K562 (cell line): ENCODE measurements around the gene FRMD4A. TPM values are rescaled to one million over a fixed set of nuclear protein-coding genes. Genes with fewer than 3 reads are reported as not detected.

Experiments
- CREBBP ChIP-seq: IDR thresholded peaks from one replicate; pipeline ENCODE4 v1.6.1; 2012; ENCODE audit warnings: low read depth, mild to moderate bottlenecking, control low read depth, inconsistent platforms, low read length
- CTBP1 ChIP-seq: fragments of 450-650 bp; IDR thresholded peaks from 2 replicates; pipeline ENCODE4 v1.6.1; 2016; ENCODE audit warnings: borderline replicate concordance
- DPF2 ChIP-seq: fragments of 450-650 bp; IDR thresholded peaks from 2 replicates; pipeline ENCODE4 v1.6.1; 2016
- FOSL1 ChIP-seq: fragments of 200-800 bp; sonication (Bioruptor generic); conservative IDR thresholded peaks from 2 replicates; pipeline ENCODE4 v1.6.1; 2016; ENCODE audit warnings: missing genetic modification characterization, missing compliant biosample characterization
- HOXB6 ChIP-seq: fragments of 250-450 bp; sonication (Bioruptor Pico); IDR thresholded peaks from 2 replicates; pipeline ENCODE4 v1.5.1; 2022; ENCODE audit warnings: mild to moderate bottlenecking, borderline replicate concordance
- KDM1A ChIP-seq, 2 experiments: fragments of 450-650 bp; IDR thresholded peaks; 2 replicates each; pipeline ENCODE4 v1.6.1; 2016; ENCODE audit warnings: mild to moderate bottlenecking in 2 of 2
- KDM4B ChIP-seq, 2 experiments: fragments of 450-650 bp in 1 of 2; sonication (generic) in 1 of 2; IDR thresholded peaks; 2 replicates each; pipeline ENCODE4 v1.6.1; 2016 to 2017; ENCODE audit warnings: borderline replicate concordance in 2 of 2, antibody characterized with exemption in 1 of 2, low read depth in 1 of 2, mild to moderate bottlenecking in 1 of 2
- KHSRP ChIP-seq: fragments of 450-650 bp; IDR thresholded peaks from 2 replicates; pipeline ENCODE4 v1.6.1; 2017
- KLF16 ChIP-seq: IDR thresholded peaks from 2 replicates; pipeline ENCODE4 v1.6.1; 2016; ENCODE audit warnings: antibody characterized with exemption
- MEIS2 ChIP-seq: fragments of 450-650 bp; IDR thresholded peaks from 2 replicates; pipeline ENCODE4 v1.6.1; 2014; ENCODE audit warnings: mild to moderate bottlenecking; ENCODE audit not compliant: partially characterized antibody
- MTA1 ChIP-seq: fragments of 450-650 bp; IDR thresholded peaks from 2 replicates; pipeline ENCODE4 v1.6.1; 2017; ENCODE audit warnings: borderline replicate concordance
- NR4A1 ChIP-seq, 2 experiments: fragments of 250-450 bp in 1 of 2; fragments of 450-650 bp in 1 of 2; sonication (Bioruptor Pico) in 1 of 2; IDR thresholded peaks; 2 replicates each; pipeline versions ENCODE4 v1.4.0 to v1.6.1; 2016 to 2020; ENCODE audit warnings: mild to moderate bottlenecking in 2 of 2, missing compliant biosample characterization in 1 of 2, missing genetic modification characterization in 1 of 2, moderate library complexity in 1 of 2
- PHB2 ChIP-seq: fragments of 450-650 bp; IDR thresholded peaks from 2 replicates; pipeline ENCODE4 v1.6.1; 2017; ENCODE audit warnings: low read depth
- PHF20 ChIP-seq: fragments of 450-650 bp; IDR thresholded peaks from 2 replicates; pipeline ENCODE4 v1.6.1; 2018; ENCODE audit not compliant: partially characterized antibody
- RFX1 ChIP-seq: fragments of 450-650 bp; IDR thresholded peaks from 2 replicates; pipeline ENCODE4 v1.6.1; 2016; ENCODE audit warnings: mild to moderate bottlenecking, moderate library complexity
- RUNX1 ChIP-seq: sonication (generic); IDR thresholded peaks from 2 replicates; pipeline ENCODE4 v1.6.1; 2016; ENCODE audit warnings: antibody characterized with exemption, low read depth
- SAFB ChIP-seq: fragments of 200-400 bp; formaldehyde crosslinking; IDR thresholded peaks from 2 replicates; pipeline ENCODE4 v1.6.1; 2017; ENCODE audit warnings: low read depth, low read length, borderline replicate concordance
- SP2 ChIP-seq: IDR thresholded peaks from 2 replicates; pipeline ENCODE4 v1.6.1; 2011; ENCODE audit warnings: mild to moderate bottlenecking, low read depth, low read length, moderate library complexity; ENCODE audit not compliant: poor library complexity, severe bottlenecking; ENCODE audit errors: extremely low read depth
- SRF ChIP-seq, 2 experiments: fragments of 250-450, 450-650 bp in 1 of 2; sonication (Bioruptor Pico) in 1 of 2; sonication (generic) in 1 of 2; formaldehyde crosslinking; IDR thresholded peaks; 2 replicates each; pipeline versions ENCODE4 v1.5.0 to v1.5.1; 2020 to 2022; ENCODE audit warnings: mild to moderate bottlenecking in 1 of 2, missing genetic modification reagents in 1 of 2
- TAL1 ChIP-seq: fragments of 450-650 bp; IDR thresholded peaks from 2 replicates; pipeline ENCODE4 v1.6.1; 2016; ENCODE audit warnings: mild to moderate bottlenecking
- ZBTB8A ChIP-seq: fragments of 450-650 bp; IDR thresholded peaks from 2 replicates; pipeline ENCODE4 v1.6.1; 2018; ENCODE audit warnings: mild to moderate bottlenecking, moderate library complexity; ENCODE audit not compliant: partially characterized antibody
- polyA plus RNA-seq, 8 experiments: library from polyadenylated mRNA; depleted of rRNA in 4 of 8; stranded (reverse) in 5 of 8; unstranded in 3 of 8; fragments of >200 nt; fragmentation: Nextera tagmentation in 2 of 8; fragmentation: Illumina TruSeq in 1 of 8; extraction: Ambion mirVana in 2 of 8; extraction: Trizol in 1 of 8; gene quantifications; 2 replicates each; pipeline versions ENCODE4 v1.2.1 to v1.2.3, GENCODE V29; 2011 to 2014; ENCODE audit warnings: inconsistent platforms in 1 of 8, missing spikeins in 1 of 8
- total RNA-seq, 7 experiments: library from RNA; depleted of rRNA in 6 of 7; stranded (reverse); fragments of >200 nt in 6 of 7; fragmentation: Illumina TruSeq in 2 of 7; extraction: Trizol in 2 of 7; gene quantifications; 2 replicates each; pipeline versions ENCODE4 v1.2.1 to v1.2.3, GENCODE V29; 2011 to 2021; ENCODE audit warnings: low replicate concordance in 1 of 7
- TF ChIP-seq, protein P1 (sequence below), 3 experiments: fragments of 200-800 bp in 1 of 3; fragments of 250-450 bp in 1 of 3; fragments of 450-650 bp in 1 of 3; sonication (Bioruptor Pico) in 1 of 3; sonication (Bioruptor generic) in 1 of 3; formaldehyde crosslinking in 1 of 3; IDR thresholded peaks; 2 replicates each; pipeline versions ENCODE4 v1.6.1 to v1.8.0; 2016 to 2022; ENCODE audit warnings: mild to moderate bottlenecking in 2 of 3, missing genetic modification characterization in 2 of 3, missing compliant biosample characterization in 1 of 3, moderate library complexity in 1 of 3
- TF ChIP-seq, protein P2 (sequence below): fragments of 450-650 bp; IDR thresholded peaks from 2 replicates; pipeline ENCODE4 v1.6.1; 2016; ENCODE audit warnings: low read depth, mild to moderate bottlenecking, moderate library complexity
- TF ChIP-seq, protein P3 (sequence below): fragments of 250-450 bp; sonication (Bioruptor Pico); IDR thresholded peaks from 2 replicates; pipeline ENCODE4 v1.8.0; 2022; ENCODE audit warnings: inconsistent platforms

FRMD4A gene
- total and polyA plus RNA-seq, 9 of the 15 experiments (the other 6 are each of a cell fraction or from before 2014, with no cell fraction given), result 0.80 to 5.2 (median 3.0) TPM

DNA sequence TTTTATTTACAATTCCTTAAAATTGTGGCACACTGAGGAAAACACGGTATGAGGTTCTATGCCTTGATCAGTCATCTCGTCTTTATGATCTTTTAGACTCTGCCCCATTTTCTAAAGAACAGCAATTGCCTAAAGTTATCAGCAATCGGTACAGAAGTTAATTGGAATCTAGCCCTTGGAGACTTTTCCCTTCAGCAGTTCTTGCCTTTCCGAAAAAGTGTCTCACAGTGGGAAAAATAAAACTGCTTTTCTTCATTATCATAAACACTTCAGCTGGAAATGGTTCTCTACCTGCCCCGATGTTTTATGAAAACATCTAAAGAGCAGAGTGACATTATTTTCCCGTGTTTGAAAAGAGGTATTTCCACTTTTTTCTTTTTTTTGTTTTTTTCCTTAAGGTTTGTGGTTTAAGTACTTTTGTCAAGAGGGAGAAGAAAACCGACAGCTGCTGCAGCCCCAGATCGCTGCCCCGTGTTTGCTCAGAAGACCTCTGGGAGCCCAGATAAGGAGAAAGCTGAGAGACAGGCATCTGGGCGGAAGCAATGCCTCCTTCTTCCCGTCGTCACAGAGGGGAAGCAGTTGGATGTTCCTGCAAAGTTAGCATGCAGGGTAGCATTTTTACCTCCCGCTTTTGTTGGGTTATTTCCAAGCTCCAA, 149.7 kb downstream of the FRMD4A start (continued):
- TF ChIP-seq, protein P1, sequence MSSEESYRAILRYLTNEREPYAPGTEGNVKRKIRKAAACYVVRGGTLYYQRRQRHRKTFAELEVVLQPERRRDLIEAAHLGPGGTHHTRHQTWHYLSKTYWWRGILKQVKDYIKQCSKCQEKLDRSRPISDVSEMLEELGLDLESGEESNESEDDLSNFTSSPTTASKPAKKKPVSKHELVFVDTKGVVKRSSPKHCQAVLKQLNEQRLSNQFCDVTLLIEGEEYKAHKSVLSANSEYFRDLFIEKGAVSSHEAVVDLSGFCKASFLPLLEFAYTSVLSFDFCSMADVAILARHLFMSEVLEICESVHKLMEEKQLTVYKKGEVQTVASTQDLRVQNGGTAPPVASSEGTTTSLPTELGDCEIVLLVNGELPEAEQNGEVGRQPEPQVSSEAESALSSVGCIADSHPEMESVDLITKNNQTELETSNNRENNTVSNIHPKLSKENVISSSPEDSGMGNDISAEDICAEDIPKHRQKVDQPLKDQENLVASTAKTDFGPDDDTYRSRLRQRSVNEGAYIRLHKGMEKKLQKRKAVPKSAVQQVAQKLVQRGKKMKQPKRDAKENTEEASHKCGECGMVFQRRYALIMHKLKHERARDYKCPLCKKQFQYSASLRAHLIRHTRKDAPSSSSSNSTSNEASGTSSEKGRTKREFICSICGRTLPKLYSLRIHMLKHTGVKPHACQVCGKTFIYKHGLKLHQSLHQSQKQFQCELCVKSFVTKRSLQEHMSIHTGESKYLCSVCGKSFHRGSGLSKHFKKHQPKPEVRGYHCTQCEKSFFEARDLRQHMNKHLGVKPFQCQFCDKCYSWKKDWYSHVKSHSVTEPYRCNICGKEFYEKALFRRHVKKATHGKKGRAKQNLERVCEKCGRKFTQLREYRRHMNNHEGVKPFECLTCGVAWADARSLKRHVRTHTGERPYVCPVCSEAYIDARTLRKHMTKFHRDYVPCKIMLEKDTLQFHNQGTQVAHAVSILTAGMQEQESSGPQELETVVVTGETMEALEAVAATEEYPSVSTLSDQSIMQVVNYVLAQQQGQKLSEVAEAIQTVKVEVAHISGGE (CRISPR knock-in tag; IDR thresholded peaks at IDR 0.05), result peak in 1 of 3 experiments; percentile 64; a peak in 2 of 6 replicates
- TF ChIP-seq KLF16, result peak; percentile 96
- peak; percentile 48; the same call in 1 of the 2 replicates for TF ChIP-seq KHSRP
- no peak for TF ChIP-seq SAFB
- peak; percentile 67; the same call in 1 of the 2 replicates for TF ChIP-seq CTBP1
- TF ChIP-seq DPF2, result peak; percentile 96
- TF ChIP-seq PHF20, result no peak
- TF ChIP-seq, protein P2, sequence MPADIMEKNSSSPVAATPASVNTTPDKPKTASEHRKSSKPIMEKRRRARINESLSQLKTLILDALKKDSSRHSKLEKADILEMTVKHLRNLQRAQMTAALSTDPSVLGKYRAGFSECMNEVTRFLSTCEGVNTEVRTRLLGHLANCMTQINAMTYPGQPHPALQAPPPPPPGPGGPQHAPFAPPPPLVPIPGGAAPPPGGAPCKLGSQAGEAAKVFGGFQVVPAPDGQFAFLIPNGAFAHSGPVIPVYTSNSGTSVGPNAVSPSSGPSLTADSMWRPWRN, result 0 out of 2 replicates have a peak, but pooled peaks have one; percentile 55
- no peak for TF ChIP-seq ZBTB8A
- peak in 1 of 2 experiments; percentile 74; a peak in 1 of 4 replicates for TF ChIP-seq SRF (CRISPR knock-in tag; IDR thresholded peaks at IDR 0.05)
- TF ChIP-seq MTA1, result 0 out of 2 replicates have a peak, but pooled peaks have one; percentile 53
- TF ChIP-seq HOXB6 (CRISPR knock-in tag), result no peak
- TF ChIP-seq, protein P3, sequence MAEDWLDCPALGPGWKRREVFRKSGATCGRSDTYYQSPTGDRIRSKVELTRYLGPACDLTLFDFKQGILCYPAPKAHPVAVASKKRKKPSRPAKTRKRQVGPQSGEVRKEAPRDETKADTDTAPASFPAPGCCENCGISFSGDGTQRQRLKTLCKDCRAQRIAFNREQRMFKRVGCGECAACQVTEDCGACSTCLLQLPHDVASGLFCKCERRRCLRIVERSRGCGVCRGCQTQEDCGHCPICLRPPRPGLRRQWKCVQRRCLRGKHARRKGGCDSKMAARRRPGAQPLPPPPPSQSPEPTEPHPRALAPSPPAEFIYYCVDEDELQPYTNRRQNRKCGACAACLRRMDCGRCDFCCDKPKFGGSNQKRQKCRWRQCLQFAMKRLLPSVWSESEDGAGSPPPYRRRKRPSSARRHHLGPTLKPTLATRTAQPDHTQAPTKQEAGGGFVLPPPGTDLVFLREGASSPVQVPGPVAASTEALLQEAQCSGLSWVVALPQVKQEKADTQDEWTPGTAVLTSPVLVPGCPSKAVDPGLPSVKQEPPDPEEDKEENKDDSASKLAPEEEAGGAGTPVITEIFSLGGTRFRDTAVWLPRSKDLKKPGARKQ, result no peak
- no peak for TF ChIP-seq SP2
- TF ChIP-seq FOSL1 (tag), result 0 out of 2 replicates have a peak, but pooled peaks have one; percentile 27
- TF ChIP-seq NR4A1 (CRISPR knock-in tag; IDR thresholded peaks at IDR 0.05), result no peak
- TF ChIP-seq NR4A1 (tag; IDR thresholded peaks at IDR 0.05), result no peak
- peak; percentile 67 for TF ChIP-seq MEIS2
- TF ChIP-seq KDM4B (IDR thresholded peaks at IDR 0.05; ENCODE audit: borderline replicate concordance in 2 of 2, low read depth in 1 of 2), result no peak; a peak in 1 of 4 replicates
- TF ChIP-seq PHB2, result peak; percentile 82
- TF ChIP-seq KDM1A (IDR thresholded peaks at IDR 0.05), result peak; percentile 73 to 82; a peak in 3 of 4 replicates
- peak; percentile 69; the same call in 1 of the 2 replicates for TF ChIP-seq RUNX1
- peak; percentile 98 for TF ChIP-seq TAL1
- TF ChIP-seq RFX1, result no peak
- no peak for TF ChIP-seq CREBBP
